AG08396 (cell line): ENCODE measurements around the gene FAM241B.

Experiments used
- DNase-seq: peaks from one replicate; pipeline ENCODE4 v3.0.0; 2012; ENCODE audit warnings: low spot score, mixed read lengths

FAM241B gene

GRCh38 chr10:69666756-69667155, 36.7 kb downstream of the FAM241B start:
- DNase-seq = no peak

GRCh38 chr10:69668721-69669120, 38.7 kb downstream of the FAM241B start:
- no peak for DNase-seq

- DNase-seq = no peak
Observed at GRCh38 chr10:69669409-69669808, 39.4 kb downstream of the FAM241B start.

- no peak for DNase-seq
Observed at GRCh38 chr10:69673521-69673920, 43.5 kb downstream of the FAM241B start.

- no peak for DNase-seq
Observed at GRCh38 chr10:69674786-69675185, 44.7 kb downstream of the FAM241B start.

- DNase-seq = no peak
Observed at GRCh38 chr10:69676301-69676700, 46.3 kb downstream of the FAM241B start.

GRCh38 chr10:69677985-69678654, 48.1 kb downstream of the FAM241B start:
- no peak for DNase-seq

- no peak for DNase-seq
Observed at GRCh38 chr10:69679736-69680135, 49.7 kb downstream of the FAM241B start.

- DNase-seq = no peak
Observed at GRCh38 chr10:69680610-69681009, 50.6 kb downstream of the FAM241B start.

- no peak for DNase-seq
Observed at GRCh38 chr10:69681436-69681835, 51.4 kb downstream of the FAM241B start.

GRCh38 chr10:69682955-69683474, 53.0 kb downstream of the FAM241B start:
- DNase-seq = no peak
